OCI-LY3 (cell line): ENCODE results near the gene ARHGAP8.

Source experiments
- CTCF ChIP-seq: fragments of 200-600, 300-600 bp; sonication (generic); IDR thresholded peaks from 2 replicates; pipeline ENCODE4 v1.5.1; 2014; ENCODE audit warnings: antibody characterized with exemption, low read length, low read depth
- EZH2phosphoT487 ChIP-seq: fragments of 200-600 bp; shearing (Covaris generic); IDR thresholded peaks from 2 replicates; pipeline ENCODE4 v1.6.1; 2018; ENCODE audit warnings: antibody characterized with exemption, mixed run types, low read depth

DNA sequence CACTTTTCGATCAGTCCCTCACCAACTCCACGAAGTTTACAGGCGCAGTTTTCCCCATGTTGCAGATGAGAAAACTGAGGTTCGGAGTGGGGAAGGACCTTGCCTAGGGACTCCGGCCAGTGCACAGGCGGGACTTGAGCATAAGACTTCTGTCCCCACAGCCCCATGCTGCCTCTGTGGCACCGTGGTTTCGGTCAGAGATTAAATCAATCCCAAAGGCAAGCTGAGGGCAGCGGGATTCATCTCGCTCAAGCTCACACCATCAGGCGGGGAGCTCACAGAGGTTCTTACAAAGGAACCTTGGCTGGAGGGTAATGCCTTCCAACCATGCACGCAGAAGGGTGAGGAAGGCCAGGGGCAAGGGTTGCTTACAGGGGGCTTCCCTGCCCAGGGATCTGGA, 141.9 kb downstream of the ARHGAP8 start:
- TF ChIP-seq CTCF = no peak
- no peak for TF ChIP-seq EZH2phosphoT487
